Neural crest cell (in vitro differentiated cells): ENCODE data around the gene MET. TPM values are rescaled to one million over a fixed set of nuclear protein-coding genes. Genes with fewer than 3 reads are reported as not detected.

ENCODE experiments used
- DNase-seq: peaks from one replicate; pipeline ENCODE4 v3.0.0; 2021; ENCODE audit warnings: low read depth, mixed read lengths, low spot score
- H3K27ac Mint-ChIP-seq: one replicate; pipeline ENCODE4 v1.8.0; 2021; ENCODE audit warnings: mild to moderate bottlenecking, mixed read lengths; ENCODE audit not compliant: unreplicated experiment
- H3K27me3 Mint-ChIP-seq: 2 replicates; pipeline ENCODE4 v1.8.0; 2021; ENCODE audit warnings: low read depth, mild to moderate bottlenecking, mixed read lengths
- H3K36me3 Mint-ChIP-seq: 2 replicates; pipeline ENCODE4 v1.8.0; 2021; ENCODE audit warnings: low read depth, mild to moderate bottlenecking, mixed read lengths
- H3K4me1 Mint-ChIP-seq: 2 replicates; pipeline ENCODE4 v1.8.0; 2021; ENCODE audit warnings: mixed read lengths
- H3K4me3 Mint-ChIP-seq: one replicate; pipeline ENCODE4 v1.8.0; 2021; ENCODE audit warnings: mild to moderate bottlenecking, mixed read lengths
- H3K9me3 Mint-ChIP-seq: 2 replicates; pipeline ENCODE4 v1.8.0; 2021; ENCODE audit warnings: mixed read lengths
- CTCF ChIP-seq: fragments of 200-600 bp; sonication (generic); conservative IDR thresholded peaks from 2 replicates; pipeline ENCODE4 v1.5.0; 2021; ENCODE audit warnings: antibody characterized with exemption, mild to moderate bottlenecking
- total RNA-seq: library from RNA; stranded (reverse); gene quantifications from 2 replicates; pipeline ENCODE4 v1.2.1, GENCODE V29; 2021

Gene MET
- total RNA-seq, 1 donor from 2014 or later = 4.0 TPM

- no peaks in the 10 kb centered on the region for H3K27me3 Mint-ChIP-seq
- no peaks in the 10 kb centered on the region for H3K36me3 Mint-ChIP-seq
- H3K4me1 Mint-ChIP-seq = peaks cover 5% of the 10 kb centered on the region
- DNase-seq = no peak
- TF ChIP-seq CTCF = no peak
- peak overlapping the region; percentile 32 for H3K27ac Mint-ChIP-seq
- H3K4me3 Mint-ChIP-seq = no peak overlapping the region
- H3K9me3 Mint-ChIP-seq = peaks cover 6% of the 10 kb centered on the region
Measured at GRCh38 chr7:116686812-116687419, 14.9 kb downstream of the MET start.

GRCh38 chr7:116687801-116688201, 15.8 kb downstream of the MET start:
- Mint-ChIP-seq H3K27ac (no peak overlapping the region), H3K4me1 (peaks cover 5% of the 10 kb centered on the region), H3K36me3 (no peaks in the 10 kb centered on the region), H3K9me3 (peaks cover 6% of the 10 kb centered on the region), H3K4me3 (no peak overlapping the region), H3K27me3 (no peaks in the 10 kb centered on the region)
- TF ChIP-seq CTCF = no peak
- DNase-seq = no peak

GRCh38 chr7:116689790-116690259, 17.8 kb downstream of the MET start:
- H3K27ac Mint-ChIP-seq = no peak overlapping the region
- no peaks in the 10 kb centered on the region for H3K36me3 Mint-ChIP-seq
- H3K27me3 Mint-ChIP-seq = no peaks in the 10 kb centered on the region
- no peak overlapping the region for H3K4me3 Mint-ChIP-seq
- DNase-seq = no peak
- H3K4me1 Mint-ChIP-seq = peaks cover 5% of the 10 kb centered on the region
- H3K9me3 Mint-ChIP-seq = peaks cover 6% of the 10 kb centered on the region
- TF ChIP-seq CTCF = no peak

- TF ChIP-seq CTCF = no peak
- Mint-ChIP-seq H3K27me3 (no peaks in the 10 kb centered on the region), H3K27ac (no peak overlapping the region), H3K4me1 (peaks cover 8% of the 10 kb centered on the region), H3K9me3 (no peaks in the 10 kb centered on the region), H3K36me3 (no peaks in the 10 kb centered on the region), H3K4me3 (no peak overlapping the region)
- DNase-seq = no peak
Measured at GRCh38 chr7:116691664-116692063, 19.7 kb downstream of the MET start.

GRCh38 chr7:116692401-116693308, 20.7 kb downstream of the MET start:
- Mint-ChIP-seq H3K27ac (no peak overlapping the region), H3K4me3 (no peak overlapping the region), H3K4me1 (peaks cover 6% of the 10 kb centered on the region), H3K9me3 (peaks cover 3% of the 10 kb centered on the region), H3K36me3 (no peaks in the 10 kb centered on the region), H3K27me3 (no peaks in the 10 kb centered on the region)
- TF ChIP-seq CTCF = no peak
- DNase-seq = no peak
